Measurements from ENCODE around the gene RIOK1.
"Not testable (repeated sequence)": the region's sequence is repeated elsewhere in the genome, so short reads cannot be mapped to it uniquely, and the experiment has no call there.

RIOK1 gene

GRCh38 chr6:7442467-7442866 lies 52.9 kb downstream of the RIOK1 start:
- DNase-seq, result no peak

- no peak for DNase-seq
Measured at GRCh38 chr6:7445101-7445500, 55.5 kb downstream of the RIOK1 start.

GRCh38 chr6:7445885-7446461 lies 56.4 kb downstream of the RIOK1 start:
- no peak for DNase-seq

DNA sequence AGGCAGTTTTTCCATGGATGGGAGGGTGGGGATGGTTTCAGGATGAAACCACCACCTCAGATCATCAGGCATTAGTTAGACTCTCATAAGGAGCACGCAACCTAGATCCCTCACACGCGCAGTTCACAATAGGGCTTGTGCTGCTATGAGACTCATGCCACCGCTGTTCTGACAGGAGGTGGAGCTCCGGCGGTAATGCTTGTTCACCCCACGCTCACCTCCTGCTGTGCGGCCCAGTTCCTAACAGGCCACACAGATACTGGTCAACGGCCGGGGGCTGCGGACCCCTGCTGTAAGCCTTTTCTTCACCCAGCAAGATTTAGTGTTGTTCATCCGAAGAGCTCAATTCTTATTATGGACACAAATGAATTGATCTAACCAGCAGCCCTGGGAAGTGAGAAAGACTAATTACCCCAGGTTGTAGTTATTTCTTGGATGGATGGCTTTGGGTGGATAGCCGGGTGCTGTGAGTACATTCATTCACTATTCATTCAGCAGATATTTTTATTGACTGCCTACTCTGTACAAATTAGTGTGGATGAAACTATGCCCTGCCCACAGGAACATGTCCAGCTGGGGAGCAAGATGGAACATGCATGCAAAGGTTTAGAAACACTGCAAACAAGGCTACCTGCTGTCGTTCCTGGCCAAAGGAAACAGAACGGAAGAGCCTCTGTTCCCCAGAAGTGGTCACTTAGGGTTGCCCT lies 57.2 kb downstream of the RIOK1 start:
- DNase-seq, result peak; percentile 91

DNA sequence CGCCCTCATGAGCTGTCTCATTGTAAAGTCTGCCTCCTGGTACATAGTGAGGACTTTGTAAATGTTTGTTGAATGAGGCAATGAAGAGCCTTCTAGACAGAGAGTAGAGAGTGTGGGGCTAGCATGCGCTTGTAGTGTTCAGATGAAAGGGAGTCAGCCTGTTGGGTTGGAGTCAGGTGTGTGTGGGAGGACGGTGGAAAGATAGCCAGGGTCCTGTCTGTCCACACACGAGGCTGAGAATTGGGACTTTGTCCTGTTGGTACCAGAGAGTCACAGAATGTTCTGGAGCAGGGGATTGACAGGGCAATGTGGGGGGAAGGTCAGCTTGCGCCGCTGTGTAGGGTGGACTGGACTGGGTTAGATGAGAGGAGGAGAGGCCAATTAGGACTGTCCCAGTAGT lies 58.6 kb downstream of the RIOK1 start:
- DNase-seq, result no peak

- DNase-seq, result no peak
Measured at GRCh38 chr6:7449018-7449417, 59.4 kb downstream of the RIOK1 start.

DNA sequence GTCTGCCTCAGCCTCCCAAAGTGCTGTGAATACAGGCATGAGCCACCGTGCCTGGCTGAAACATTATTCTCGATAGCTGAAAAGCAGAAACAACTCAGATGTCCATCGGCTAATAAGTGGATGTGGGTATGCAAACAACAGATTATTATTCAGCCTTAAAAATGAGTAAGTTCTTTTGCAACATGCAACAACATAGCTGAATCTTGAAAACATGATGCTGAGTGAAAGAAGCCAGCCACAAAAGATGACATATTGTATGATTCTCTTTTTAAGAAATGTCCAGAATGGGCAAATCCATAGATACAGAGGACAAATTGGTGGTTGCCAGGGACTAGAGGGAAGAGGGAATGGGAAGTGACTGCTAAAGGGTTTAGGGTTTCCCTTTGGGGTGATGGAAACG lies 61.7 kb downstream of the RIOK1 start:
- no peak for DNase-seq

DNA sequence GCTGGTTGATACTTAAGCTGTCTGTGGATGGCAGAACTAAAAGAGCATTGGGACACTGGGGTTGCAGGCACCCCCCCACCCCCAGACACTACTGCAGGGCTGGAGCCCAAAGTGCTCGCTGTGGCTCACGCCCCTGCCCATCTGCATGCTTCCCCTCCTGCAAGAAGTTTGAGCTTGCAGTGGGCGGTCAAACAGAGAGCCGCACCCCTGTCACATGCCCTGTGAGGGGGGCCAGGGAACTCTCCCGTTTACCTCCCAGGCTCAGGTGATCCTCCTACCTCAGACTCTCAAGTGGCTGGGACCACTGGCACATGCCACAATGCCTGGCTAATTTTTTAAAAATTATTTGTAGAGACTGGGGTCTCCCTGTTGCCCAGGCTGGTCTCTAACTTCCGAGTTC lies 63.3 kb downstream of the RIOK1 start:
- no peak for DNase-seq

DNA sequence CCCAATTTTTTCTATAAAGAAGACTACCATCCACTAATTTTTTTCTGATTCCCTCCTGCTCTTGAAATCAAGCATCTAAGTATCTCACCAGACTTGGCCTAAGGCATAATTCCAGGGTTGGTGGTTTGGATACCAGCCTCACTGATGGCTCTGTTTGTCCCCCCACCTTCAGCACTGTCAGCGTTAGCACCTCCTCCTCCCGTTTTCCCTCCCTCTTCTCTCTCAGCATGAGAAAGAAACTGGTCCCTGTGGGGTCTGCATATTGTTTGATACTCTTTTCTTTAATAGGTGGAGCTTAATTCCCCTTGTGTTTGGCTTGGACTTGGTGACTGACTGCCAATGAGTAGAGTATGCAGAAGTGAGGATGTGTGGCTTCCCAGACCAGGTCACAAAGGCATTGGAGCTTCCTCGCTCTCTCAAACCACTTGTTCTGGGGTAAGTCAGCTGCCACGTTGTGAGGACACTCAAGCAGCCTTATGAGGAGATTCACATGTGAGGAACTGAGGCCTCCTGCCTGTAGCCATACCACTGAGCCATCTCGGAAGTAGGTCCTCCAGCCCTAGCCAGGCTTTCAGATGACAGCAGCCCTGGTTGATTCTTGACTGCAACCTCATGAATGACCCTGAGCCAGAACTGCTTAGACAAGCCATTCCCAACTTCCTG lies 65.2 kb downstream of the RIOK1 start:
- DNase-seq, result no peak

- not testable (repeated sequence) for DNase-seq
Measured at GRCh38 chr6:7456302-7456701, 66.7 kb downstream of the RIOK1 start.

- no peak for DNase-seq
Measured at GRCh38 chr6:7461416-7461815, 71.8 kb downstream of the RIOK1 start.

- DNase-seq, result no peak
Measured at GRCh38 chr6:7463785-7464184, 74.2 kb downstream of the RIOK1 start.

DNA sequence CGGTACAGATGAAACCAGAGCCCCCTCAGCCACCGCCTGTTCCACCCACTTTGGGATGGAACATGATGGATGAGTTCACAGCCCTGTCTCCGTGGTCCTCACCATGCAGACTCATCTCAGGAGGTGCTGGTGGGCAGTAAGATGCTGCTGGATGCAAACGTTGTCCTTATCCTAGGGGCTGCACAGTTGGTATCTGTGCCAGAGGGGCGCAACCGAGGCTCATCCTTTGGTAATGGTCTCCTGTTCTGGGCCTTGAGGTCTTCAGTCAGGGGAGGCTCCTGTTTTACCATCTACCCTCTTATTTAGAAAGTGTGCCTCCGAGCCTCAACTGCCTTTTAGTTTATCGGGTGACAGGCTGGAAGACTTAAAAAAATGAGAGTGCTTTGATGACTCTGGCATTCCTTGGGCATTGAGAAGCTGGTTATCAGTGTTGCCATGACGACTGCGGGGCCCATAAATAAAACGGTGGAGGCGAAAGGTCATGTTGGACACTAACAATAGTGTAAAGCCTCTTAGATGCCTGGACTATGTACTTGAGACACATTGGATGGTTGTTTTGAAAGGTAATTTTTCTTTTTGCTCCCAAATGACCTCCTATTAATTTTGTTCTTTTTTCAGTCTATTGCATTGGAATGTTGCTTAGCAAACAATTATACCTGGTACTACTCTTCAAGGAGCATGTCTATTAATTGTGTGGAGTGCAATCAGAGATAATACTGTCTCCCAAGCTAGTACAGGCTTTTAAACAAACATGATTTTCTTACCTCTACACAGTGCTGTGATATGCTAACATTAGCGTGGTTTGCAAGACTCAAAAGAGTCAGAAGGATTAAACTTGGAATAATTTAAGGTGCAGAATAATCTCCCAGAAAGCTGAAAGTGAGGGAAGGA lies 77.6 kb downstream of the RIOK1 start:
- DNase-seq, result no peak
